Right lobe of liver (tissue), 6 donors: ENCODE data around the gene ZDHHC14. TPM values are rescaled to one million over a fixed set of nuclear protein-coding genes. Genes with fewer than 3 reads are reported as not detected.

Source experiments
- ATAC-seq, 4 donors: fragments of 200-7000 bp; cut with Tn5 transposase; one replicate each; pipeline ENCODE4 v1.9.1; 2020; ENCODE audit warnings: mild to moderate bottlenecking in 4 of 4, moderate library complexity in 4 of 4
- DNase-seq, 3 donors: peaks; one replicate each; pipeline ENCODE4 v3.0.0-alpha.2; 2020
- H3K27ac ChIP-seq, 3 donors: fragments of 200-600 bp; one replicate each; pipeline ENCODE4 v1.8.0; 2022
- H3K27me3 ChIP-seq, 2 donors: fragments of 200-600 bp; one replicate each; pipeline ENCODE4 v1.8.0; 2022
- H3K36me3 ChIP-seq, 4 donors: fragments of 200-600 bp; sonication (generic) in 1 of 4; one replicate each; pipeline versions ENCODE4 v1.5.1 to v1.8.0; 2017 to 2022; ENCODE audit warnings: control low read depth in 1 of 4
- H3K4me1 ChIP-seq, 4 donors: fragments of 200-600 bp; sonication (generic) in 1 of 4; one replicate each; pipeline versions ENCODE4 v1.5.1 to v1.8.0; 2017 to 2022; ENCODE audit warnings: control low read depth in 1 of 4
- H3K4me3 ChIP-seq, 3 donors: fragments of 200-600 bp; one replicate each; pipeline ENCODE4 v1.8.0; 2022
- H3K9me3 ChIP-seq, 4 donors: fragments of 200-600 bp; sonication (generic) in 1 of 4; one replicate each; pipeline versions ENCODE4 v1.5.1 to v1.8.0; 2017 to 2022; ENCODE audit warnings: control low read depth in 1 of 4
- POLR2A ChIP-seq: fragments of 450-650 bp; IDR thresholded peaks from one replicate; pipeline ENCODE4 v1.6.1; 2017; ENCODE audit warnings: antibody characterized with exemption, mild to moderate bottlenecking
- WGBS: methylation state at CpG from one replicate; pipeline ENCODE4 v1.1.6; 2018; ENCODE audit warnings: low coverage, low lambda C conversion rate; ENCODE audit not compliant: insufficient coverage; ENCODE audit errors: missing lambda C conversion rate; 5-methylcytosine and 5-hydroxymethylcytosine counted together
- intact Hi-C, 2 donors: fragments of 100-400 bp; cut with DNase I; formaldehyde crosslinking; loops; one replicate each; pipeline versions ENCODE4 v1.11.2 to v1.14.1; 2022
- total RNA-seq, 6 experiments: library from RNA; depleted of rRNA in 2 of 6; stranded (reverse); fragments of >200 nt in 2 of 6; fragmentation: NEBNext Ultra II Directional in 3 of 6; extraction: Animal tissue kit (Norgen Biotek cat#: 25700) in 3 of 6; gene quantifications; one replicate each; pipeline versions ENCODE4 v1.1.0 to v1.2.4, GENCODE V29; 2016 to 2023
- TF ChIP-seq, protein P1 (sequence below), 4 donors: fragments of 200-600 bp in 3 of 4; fragments of 450-650 bp in 1 of 4; IDR thresholded peaks; one replicate each; pipeline versions ENCODE4 v1.5.1 to v1.8.0; 2016 to 2022; ENCODE audit warnings: antibody characterized with exemption in 4 of 4, mild to moderate bottlenecking in 2 of 4
- donor health status: DM: no; HTN: yes; CAD: no.
- donor health status: DM: no; HTN: no; CAD: no.
- donor health status: DM: no; HTN: no; CAD: no.
- donor health status: DM: no; HTN: yes; CAD: no.
- donor health status: DM: no; HTN: yes; CAD: no.

ZDHHC14 gene
- total RNA-seq, 6 experiments from 2014 or later: 7.3 to 13.0 (median 10.3) TPM

DNA sequence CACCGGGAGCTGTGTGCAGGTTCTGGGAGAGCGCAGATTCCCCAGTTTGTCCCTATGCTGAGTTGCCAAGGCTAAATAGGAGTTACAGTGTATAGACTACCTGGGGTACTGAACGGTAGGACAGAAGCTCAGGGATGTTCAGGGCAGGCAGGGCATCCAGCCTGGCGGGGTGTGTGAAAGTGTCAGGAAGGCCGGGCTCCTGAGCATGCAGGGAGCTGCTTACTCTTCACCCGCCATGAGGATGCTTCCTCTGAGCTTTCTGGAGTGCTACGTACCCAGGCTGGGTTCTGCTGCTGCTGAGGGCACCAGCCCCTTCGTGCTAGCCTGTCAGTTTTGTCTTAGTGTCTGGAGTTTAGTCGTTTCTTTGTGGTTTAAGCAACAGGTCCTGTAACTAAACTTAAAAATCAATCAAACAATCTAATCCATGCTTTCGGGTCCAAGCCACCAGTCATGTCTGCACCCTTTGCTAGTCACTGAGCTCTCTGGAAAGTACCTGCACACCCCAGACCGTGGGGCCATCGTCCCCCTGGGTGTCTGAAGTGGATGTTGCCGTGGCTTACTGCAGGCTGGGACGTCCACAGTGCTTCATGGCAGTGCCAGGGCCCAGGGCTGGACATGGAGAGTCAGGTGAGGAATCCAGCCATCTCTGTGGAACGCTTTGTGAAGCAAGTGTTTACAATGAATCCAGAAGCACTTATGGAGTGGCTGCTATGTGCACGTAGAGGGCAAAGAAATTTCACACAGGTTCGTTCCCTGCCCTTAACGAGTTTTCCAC lies 221.7 kb downstream of the ZDHHC14 start:
- 89% methylated on average over 7 of the region's 18 CpGs for WGBS

DNA sequence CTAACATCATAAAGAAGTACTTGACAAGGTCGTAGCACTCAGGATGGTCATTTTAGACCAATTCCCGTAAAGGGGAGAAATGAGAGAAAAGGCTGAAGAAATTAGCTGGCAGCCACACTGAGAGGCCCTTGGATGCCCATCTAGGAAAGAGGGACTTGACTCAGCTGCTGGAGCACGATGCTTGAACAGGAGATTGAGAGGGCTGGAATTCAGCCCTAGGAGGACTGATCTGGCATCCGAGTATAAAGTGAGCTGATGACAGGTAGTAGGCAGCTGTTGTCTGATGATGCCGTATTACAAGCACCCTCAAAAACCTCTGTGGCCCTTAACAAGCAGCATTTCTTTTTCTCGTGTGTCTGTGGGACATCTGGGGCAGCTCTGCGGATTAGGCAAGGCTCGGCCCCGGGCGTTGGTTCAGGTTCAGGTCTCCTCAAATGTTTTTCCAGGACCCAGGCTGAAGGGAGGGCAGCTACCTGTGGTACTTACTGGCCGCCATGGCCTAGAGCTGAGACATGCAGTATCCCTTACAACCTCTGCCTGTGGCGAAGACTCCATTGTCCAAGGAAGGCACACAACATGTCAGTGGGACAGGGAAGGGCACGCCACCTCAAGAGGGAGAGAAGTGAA lies 222.4 kb downstream of the ZDHHC14 start:
- DNase-seq: no peak
- Histone ChIP-seq H3K27me3 (no peaks in the 10 kb centered on the region), H3K9me3 (no peaks in the 10 kb centered on the region), H3K36me3 (no peaks in the 10 kb centered on the region), H3K27ac (no peak overlapping the region), H3K4me1 (no peaks in the 10 kb centered on the region), H3K4me3 (no peak overlapping the region)
- intact Hi-C loops: loop anchor here in 1 of 2 donors (10.0 kb wide), 1 partner anchor 269 kb away; no protein-coding TSS in a partner anchor
- 98% methylated on average over 8 of the region's 13 CpGs for WGBS
- TF ChIP-seq POLR2A: no peak
- TF ChIP-seq, protein P1, sequence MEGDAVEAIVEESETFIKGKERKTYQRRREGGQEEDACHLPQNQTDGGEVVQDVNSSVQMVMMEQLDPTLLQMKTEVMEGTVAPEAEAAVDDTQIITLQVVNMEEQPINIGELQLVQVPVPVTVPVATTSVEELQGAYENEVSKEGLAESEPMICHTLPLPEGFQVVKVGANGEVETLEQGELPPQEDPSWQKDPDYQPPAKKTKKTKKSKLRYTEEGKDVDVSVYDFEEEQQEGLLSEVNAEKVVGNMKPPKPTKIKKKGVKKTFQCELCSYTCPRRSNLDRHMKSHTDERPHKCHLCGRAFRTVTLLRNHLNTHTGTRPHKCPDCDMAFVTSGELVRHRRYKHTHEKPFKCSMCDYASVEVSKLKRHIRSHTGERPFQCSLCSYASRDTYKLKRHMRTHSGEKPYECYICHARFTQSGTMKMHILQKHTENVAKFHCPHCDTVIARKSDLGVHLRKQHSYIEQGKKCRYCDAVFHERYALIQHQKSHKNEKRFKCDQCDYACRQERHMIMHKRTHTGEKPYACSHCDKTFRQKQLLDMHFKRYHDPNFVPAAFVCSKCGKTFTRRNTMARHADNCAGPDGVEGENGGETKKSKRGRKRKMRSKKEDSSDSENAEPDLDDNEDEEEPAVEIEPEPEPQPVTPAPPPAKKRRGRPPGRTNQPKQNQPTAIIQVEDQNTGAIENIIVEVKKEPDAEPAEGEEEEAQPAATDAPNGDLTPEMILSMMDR (IDR thresholded peaks at IDR 0.05): no peak
- ATAC-seq: no peak

More for the DNA sequence above, 221.7 kb downstream of the ZDHHC14 start:
- Histone ChIP-seq H3K9me3 (no peaks in the 10 kb centered on the region), H3K27me3 (no peaks in the 10 kb centered on the region), H3K36me3 (no peaks in the 10 kb centered on the region), H3K4me3 (no peak overlapping the region), H3K27ac (no peak overlapping the region), H3K4me1 (peaks cover 0 to under 1% (median 0%) of the 10 kb centered on the region in 4 donors)
- intact Hi-C loops: loop anchor here in 1 of 2 donors (10.0 kb wide), 1 partner anchor 268 kb away; no protein-coding TSS in a partner anchor
- TF ChIP-seq POLR2A: no peak
- TF ChIP-seq, protein P1 (IDR thresholded peaks at IDR 0.05): no peak
- ATAC-seq (no peak), DNase-seq (no peak)

DNA sequence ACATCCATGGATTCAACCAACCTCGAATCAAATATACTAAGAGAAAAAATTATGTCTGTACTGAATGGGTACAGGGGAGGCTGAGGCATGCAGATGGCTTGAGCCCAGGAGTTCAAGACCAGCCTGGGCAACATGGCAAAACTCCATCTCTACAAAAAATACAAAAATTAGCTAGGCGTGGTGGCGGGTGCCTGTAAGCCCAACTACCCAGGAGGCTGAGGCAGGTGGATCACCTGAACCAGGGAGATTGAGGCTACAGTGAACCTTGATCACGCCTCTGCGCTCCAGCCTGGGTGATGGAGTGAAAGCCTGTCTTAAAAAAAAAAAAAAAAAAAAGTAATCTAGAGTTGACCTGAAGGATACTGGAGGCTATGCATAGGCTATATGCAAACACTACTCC lies 223.0 kb downstream of the ZDHHC14 start:
- intact Hi-C loops: loop anchor here in 1 of 2 donors (10.0 kb wide), 1 partner anchor 269 kb away; no protein-coding TSS in a partner anchor
- no peak for ATAC-seq
- no peaks in the 10 kb centered on the region for H3K27me3 ChIP-seq
- no peaks in the 10 kb centered on the region for H3K36me3 ChIP-seq
- H3K4me3 ChIP-seq: no peak overlapping the region
- H3K27ac ChIP-seq: no peak overlapping the region
- H3K4me1 ChIP-seq: no peaks in the 10 kb centered on the region
- WGBS: 97% methylated on average over 5 of the region's 5 CpGs
- no peak for DNase-seq
- TF ChIP-seq POLR2A: no peak
- TF ChIP-seq, protein P1 (IDR thresholded peaks at IDR 0.05): no peak
- no peaks in the 10 kb centered on the region for H3K9me3 ChIP-seq

DNA sequence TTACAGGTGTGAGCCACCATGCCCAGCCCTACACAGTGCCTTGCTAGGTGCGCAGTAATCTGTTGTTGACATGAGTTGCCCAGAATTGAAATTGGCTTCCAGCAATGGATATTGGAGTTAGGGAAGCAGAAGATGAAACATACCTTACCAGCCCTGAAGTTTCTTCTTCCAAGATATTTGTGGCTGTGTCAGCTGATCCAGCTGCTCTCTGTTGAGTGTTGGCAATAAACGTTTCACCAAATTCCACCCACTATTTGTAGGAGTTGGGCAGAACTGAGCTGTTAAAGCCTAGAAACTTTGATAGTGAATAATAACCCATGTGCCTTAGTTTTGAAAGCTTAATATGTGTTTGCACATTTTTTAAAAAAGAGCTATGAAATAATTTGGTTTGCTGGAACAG lies 223.8 kb downstream of the ZDHHC14 start:
- TF ChIP-seq, protein P1 (IDR thresholded peaks at IDR 0.05): no peak
- TF ChIP-seq POLR2A: no peak
- Histone ChIP-seq H3K4me3 (no peak overlapping the region), H3K27ac (no peak overlapping the region), H3K36me3 (no peaks in the 10 kb centered on the region), H3K9me3 (no peaks in the 10 kb centered on the region), H3K27me3 (no peaks in the 10 kb centered on the region), H3K4me1 (no peaks in the 10 kb centered on the region)
- WGBS: 63% methylated on average over 2 of the region's 2 CpGs
- ATAC-seq (no peak), DNase-seq (no peak)
- intact Hi-C loops: loop anchor here in 1 of 2 donors (10.0 kb wide), 1 partner anchor 270 kb away; no protein-coding TSS in a partner anchor
